ENCODE measurements around the gene ZBTB49. TPM values are rescaled to one million over a fixed set of nuclear protein-coding genes. Genes with fewer than 3 reads are reported as not detected.

The ZBTB49 gene
- total RNA-seq, 1 experiment from 2014 or later, result 4.2 TPM

DNA sequence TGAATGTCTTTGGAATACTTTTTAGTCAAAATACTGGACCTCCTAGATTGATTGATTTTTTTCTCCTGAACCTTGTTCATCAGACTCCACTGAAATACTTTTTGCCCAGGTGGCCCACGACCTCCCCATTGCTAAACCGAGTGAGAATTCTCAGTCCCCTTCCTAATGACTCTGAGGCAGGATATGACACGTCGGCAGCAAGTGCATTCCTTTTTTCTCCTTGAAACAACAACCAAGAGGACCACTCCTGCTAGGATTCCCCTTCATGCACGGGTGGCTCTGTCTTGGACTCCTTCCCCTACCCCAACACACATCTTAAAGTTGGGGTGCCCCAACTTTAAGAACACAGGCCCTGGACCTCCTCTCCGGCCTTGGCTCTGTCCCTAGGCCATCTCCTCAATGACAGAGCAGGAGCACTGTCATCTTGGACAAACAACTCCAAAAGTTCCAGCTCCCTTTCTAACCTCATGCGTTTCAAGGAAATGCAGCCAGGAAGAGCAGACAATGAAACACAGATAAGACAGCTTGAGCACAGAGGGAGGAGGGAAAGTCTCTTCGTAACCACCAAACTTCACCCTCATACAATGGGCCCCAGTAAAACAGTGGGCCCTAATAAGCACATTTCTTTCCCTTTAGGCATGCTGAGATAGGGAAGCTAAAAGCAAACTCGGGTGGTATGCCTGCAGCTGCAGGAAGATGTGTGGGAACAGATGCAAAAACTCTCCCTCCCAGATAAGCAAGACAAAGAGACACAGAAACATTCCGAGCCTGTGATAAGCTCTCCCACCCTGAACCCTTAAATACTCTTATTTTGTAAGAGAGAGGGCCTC, 33.9 kb downstream of the ZBTB49 start:
- no peaks in the 10 kb centered on the region for H3K27me3 ChIP-seq (ENCODE audit: control insufficient read depth, insufficient read depth, low read length)
- no peaks in the 10 kb centered on the region for H3K36me3 ChIP-seq (ENCODE audit: control insufficient read depth, insufficient read depth, low read length)
- no peak overlapping the region for H3K4me3 ChIP-seq (ENCODE audit: low read depth in 2 of 2, low read length in 2 of 2)
- TF ChIP-seq SIN3A (IDR thresholded peaks at IDR 0.05; ENCODE audit: borderline replicate concordance, insufficient read depth, low read depth, low read length) (no peak), TCF7L2 (IDR thresholded peaks at IDR 0.05; ENCODE audit: low read depth, low read length) (no peak), POLR2AphosphoS5 (IDR thresholded peaks at IDR 0.05; ENCODE audit: low read depth, low read length) (no peak)
- TF ChIP-seq, protein P1, sequence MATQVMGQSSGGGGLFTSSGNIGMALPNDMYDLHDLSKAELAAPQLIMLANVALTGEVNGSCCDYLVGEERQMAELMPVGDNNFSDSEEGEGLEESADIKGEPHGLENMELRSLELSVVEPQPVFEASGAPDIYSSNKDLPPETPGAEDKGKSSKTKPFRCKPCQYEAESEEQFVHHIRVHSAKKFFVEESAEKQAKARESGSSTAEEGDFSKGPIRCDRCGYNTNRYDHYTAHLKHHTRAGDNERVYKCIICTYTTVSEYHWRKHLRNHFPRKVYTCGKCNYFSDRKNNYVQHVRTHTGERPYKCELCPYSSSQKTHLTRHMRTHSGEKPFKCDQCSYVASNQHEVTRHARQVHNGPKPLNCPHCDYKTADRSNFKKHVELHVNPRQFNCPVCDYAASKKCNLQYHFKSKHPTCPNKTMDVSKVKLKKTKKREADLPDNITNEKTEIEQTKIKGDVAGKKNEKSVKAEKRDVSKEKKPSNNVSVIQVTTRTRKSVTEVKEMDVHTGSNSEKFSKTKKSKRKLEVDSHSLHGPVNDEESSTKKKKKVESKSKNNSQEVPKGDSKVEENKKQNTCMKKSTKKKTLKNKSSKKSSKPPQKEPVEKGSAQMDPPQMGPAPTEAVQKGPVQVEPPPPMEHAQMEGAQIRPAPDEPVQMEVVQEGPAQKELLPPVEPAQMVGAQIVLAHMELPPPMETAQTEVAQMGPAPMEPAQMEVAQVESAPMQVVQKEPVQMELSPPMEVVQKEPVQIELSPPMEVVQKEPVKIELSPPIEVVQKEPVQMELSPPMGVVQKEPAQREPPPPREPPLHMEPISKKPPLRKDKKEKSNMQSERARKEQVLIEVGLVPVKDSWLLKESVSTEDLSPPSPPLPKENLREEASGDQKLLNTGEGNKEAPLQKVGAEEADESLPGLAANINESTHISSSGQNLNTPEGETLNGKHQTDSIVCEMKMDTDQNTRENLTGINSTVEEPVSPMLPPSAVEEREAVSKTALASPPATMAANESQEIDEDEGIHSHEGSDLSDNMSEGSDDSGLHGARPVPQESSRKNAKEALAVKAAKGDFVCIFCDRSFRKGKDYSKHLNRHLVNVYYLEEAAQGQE (IDR thresholded peaks at IDR 0.05; ENCODE audit: insufficient read depth in 1 of 2, low read depth in 2 of 2, low read length in 1 of 2), result no peak
- TF ChIP-seq, protein P2, sequence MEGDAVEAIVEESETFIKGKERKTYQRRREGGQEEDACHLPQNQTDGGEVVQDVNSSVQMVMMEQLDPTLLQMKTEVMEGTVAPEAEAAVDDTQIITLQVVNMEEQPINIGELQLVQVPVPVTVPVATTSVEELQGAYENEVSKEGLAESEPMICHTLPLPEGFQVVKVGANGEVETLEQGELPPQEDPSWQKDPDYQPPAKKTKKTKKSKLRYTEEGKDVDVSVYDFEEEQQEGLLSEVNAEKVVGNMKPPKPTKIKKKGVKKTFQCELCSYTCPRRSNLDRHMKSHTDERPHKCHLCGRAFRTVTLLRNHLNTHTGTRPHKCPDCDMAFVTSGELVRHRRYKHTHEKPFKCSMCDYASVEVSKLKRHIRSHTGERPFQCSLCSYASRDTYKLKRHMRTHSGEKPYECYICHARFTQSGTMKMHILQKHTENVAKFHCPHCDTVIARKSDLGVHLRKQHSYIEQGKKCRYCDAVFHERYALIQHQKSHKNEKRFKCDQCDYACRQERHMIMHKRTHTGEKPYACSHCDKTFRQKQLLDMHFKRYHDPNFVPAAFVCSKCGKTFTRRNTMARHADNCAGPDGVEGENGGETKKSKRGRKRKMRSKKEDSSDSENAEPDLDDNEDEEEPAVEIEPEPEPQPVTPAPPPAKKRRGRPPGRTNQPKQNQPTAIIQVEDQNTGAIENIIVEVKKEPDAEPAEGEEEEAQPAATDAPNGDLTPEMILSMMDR (IDR thresholded peaks at IDR 0.05), result no peak
- POLR2A ChIA-PET, result no interaction called here
- no TSS peak for BruUV-seq (replicated peaks)
- ATAC-seq, result no peak
- H3K9me3 ChIP-seq (ENCODE audit: control insufficient read depth, insufficient read depth, low read depth, low read length), result no peaks in the 10 kb centered on the region
- CTCF ChIA-PET, result no interaction called here
- in situ Hi-C loops (cut with HindIII; ENCODE audit: low pct_unique_long_range_greater_than_20kb, low sequenced_read_pairs), result no loop called here
- H3K27ac ChIP-seq (ENCODE audit: low read length), result no peak overlapping the region
- H3K4me1 ChIP-seq (ENCODE audit: control insufficient read depth, insufficient read depth, low read length), result no peaks in the 10 kb centered on the region
- DNase-seq (ENCODE audit: low read depth, low spot score), result no peak
- intact Hi-C loops (cut with micrococcal nuclease; ENCODE audit: unreplicated experiment), result no loop called here

DNA sequence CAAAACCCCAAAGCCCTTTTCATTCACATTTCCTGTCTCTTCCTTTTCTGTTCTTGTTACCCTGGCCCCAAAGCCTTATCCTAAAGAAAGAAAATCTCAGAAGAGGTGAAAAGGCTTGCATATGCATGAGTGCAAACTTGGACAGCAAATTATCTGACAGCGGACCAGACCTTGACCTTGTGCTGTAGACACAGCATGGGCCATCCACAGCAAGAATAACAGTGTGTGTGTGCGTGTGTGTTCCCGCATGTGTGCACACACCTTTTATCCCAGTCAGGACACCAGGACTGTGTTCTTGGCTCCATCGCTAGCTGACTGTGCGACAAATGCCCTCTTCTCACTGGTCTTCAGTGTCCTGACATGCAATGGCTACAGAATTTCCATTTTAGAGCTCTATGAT, 35.3 kb downstream of the ZBTB49 start:
- Histone ChIP-seq H3K27me3 (ENCODE audit: control insufficient read depth, insufficient read depth, low read length) (no peaks in the 10 kb centered on the region), H3K9me3 (ENCODE audit: control insufficient read depth, insufficient read depth, low read depth, low read length) (no peaks in the 10 kb centered on the region), H3K36me3 (ENCODE audit: control insufficient read depth, insufficient read depth, low read length) (no peaks in the 10 kb centered on the region), H3K27ac (ENCODE audit: low read length) (no peak overlapping the region), H3K4me3 (ENCODE audit: low read depth in 2 of 2, low read length in 2 of 2) (no peak overlapping the region), H3K4me1 (ENCODE audit: control insufficient read depth, insufficient read depth, low read length) (no peaks in the 10 kb centered on the region)
- ATAC-seq (no peak), DNase-seq (ENCODE audit: low read depth, low spot score) (no peak)
- TF ChIP-seq SIN3A (IDR thresholded peaks at IDR 0.05; ENCODE audit: borderline replicate concordance, insufficient read depth, low read depth, low read length) (no peak), POLR2AphosphoS5 (IDR thresholded peaks at IDR 0.05; ENCODE audit: low read depth, low read length) (no peak), TCF7L2 (IDR thresholded peaks at IDR 0.05; ENCODE audit: low read depth, low read length) (no peak)
- TF ChIP-seq, protein P1 (IDR thresholded peaks at IDR 0.05; ENCODE audit: insufficient read depth in 1 of 2, low read depth in 2 of 2, low read length in 1 of 2), result no peak
- TF ChIP-seq, protein P2 (IDR thresholded peaks at IDR 0.05), result no peak
- ChIA-PET POLR2A (no interaction called here), CTCF (no interaction called here)
- BruUV-seq (replicated peaks), result no TSS peak
- in situ Hi-C loops (cut with HindIII; ENCODE audit: low pct_unique_long_range_greater_than_20kb, low sequenced_read_pairs), result no loop called here
- intact Hi-C loops (cut with micrococcal nuclease; ENCODE audit: unreplicated experiment), result no loop called here
